ENCODE results near the gene CACNA1S. TPM values are rescaled to one million over a fixed set of nuclear protein-coding genes. Genes with fewer than 3 reads are reported as not detected.

The CACNA1S gene
- total RNA-seq, 1 donor from 2014 or later: 0.55 TPM

- intact Hi-C loops (cut with DNase I): no loop called here
- Histone ChIP-seq H3K27me3 (no peaks in the 10 kb centered on the region), H3K9me3 (no peaks in the 10 kb centered on the region), H3K4me3 (no peak overlapping the region), H3K4me1 (no peaks in the 10 kb centered on the region), H3K36me3 (no peaks in the 10 kb centered on the region), H3K27ac (no peak overlapping the region)
- ATAC-seq (no peak), DNase-seq (no peak)
- no peak for TF ChIP-seq CTCF (IDR thresholded peaks at IDR 0.05)
These were observed 8.6 kb downstream of the CACNA1S start for GRCh38 chr1:201103666-201104065.

GRCh38 chr1:201100169-201100930 is 11.9 kb downstream of the CACNA1S start:
- no peaks in the 10 kb centered on the region for H3K36me3 ChIP-seq
- no peaks in the 10 kb centered on the region for H3K9me3 ChIP-seq
- H3K4me1 ChIP-seq: no peaks in the 10 kb centered on the region
- ATAC-seq: no peak
- no peak for TF ChIP-seq CTCF (IDR thresholded peaks at IDR 0.05)
- no peak overlapping the region for H3K4me3 ChIP-seq
- H3K27me3 ChIP-seq: no peaks in the 10 kb centered on the region
- no peak overlapping the region for H3K27ac ChIP-seq
- DNase-seq: no peak
- intact Hi-C loops (cut with DNase I): no loop called here

GRCh38 chr1:201098992-201099677 is 13.1 kb downstream of the CACNA1S start:
- intact Hi-C loops (cut with DNase I): no loop called here
- no peak for TF ChIP-seq CTCF (IDR thresholded peaks at IDR 0.05)
- Histone ChIP-seq H3K27ac (no peak overlapping the region), H3K36me3 (no peaks in the 10 kb centered on the region), H3K4me3 (no peak overlapping the region), H3K9me3 (no peaks in the 10 kb centered on the region), H3K4me1 (no peaks in the 10 kb centered on the region), H3K27me3 (no peaks in the 10 kb centered on the region)
- ATAC-seq (no peak), DNase-seq (no peak)

GRCh38 chr1:201096977-201097856 is 15.0 kb downstream of the CACNA1S start:
- intact Hi-C loops (cut with DNase I): no loop called here

More at GRCh38 chr1:201096977-201097856, 15.0 kb downstream of the CACNA1S start:
- ATAC-seq (no peak), DNase-seq (no peak)
- no peaks in the 10 kb centered on the region for H3K36me3 ChIP-seq
- TF ChIP-seq CTCF (IDR thresholded peaks at IDR 0.05): no peak
- H3K27ac ChIP-seq: no peak overlapping the region
- H3K9me3 ChIP-seq: no peaks in the 10 kb centered on the region
- no peak overlapping the region for H3K4me3 ChIP-seq
- H3K27me3 ChIP-seq: no peaks in the 10 kb centered on the region
- H3K4me1 ChIP-seq: no peaks in the 10 kb centered on the region

Measured in upper lobe of right lung (tissue), 1 donor.